Ascending aorta (tissue), 2 donors: Measurements from ENCODE around the gene SLC1A1. TPM values are rescaled to one million over a fixed set of nuclear protein-coding genes. Genes with fewer than 3 reads are reported as not detected.

ENCODE experiments used
- DNase-seq, 2 donors: peaks; one replicate each; pipeline ENCODE4 v3.0.0-alpha.2; 2019; ENCODE audit warnings: low spot score in 2 of 2
- H3K27ac ChIP-seq, 2 donors: fragments of 200-600 bp; sonication (generic); one replicate each; pipeline ENCODE4 v1.5.1; 2016 to 2017; ENCODE audit warnings: mild to moderate bottlenecking in 1 of 2
- H3K27me3 ChIP-seq: fragments of 200-600 bp; sonication (generic); one replicate; pipeline ENCODE4 v1.5.1; 2017
- H3K36me3 ChIP-seq, 2 donors: fragments of 200-600 bp; sonication (generic); one replicate each; pipeline ENCODE4 v1.5.1; 2016
- H3K4me1 ChIP-seq, 2 donors: fragments of 200-600 bp; sonication (generic); one replicate each; pipeline ENCODE4 v1.5.1; 2016 to 2017; ENCODE audit warnings: mild to moderate bottlenecking in 1 of 2
- H3K4me3 ChIP-seq, 2 donors: fragments of 200-600 bp; sonication (generic); one replicate each; pipeline ENCODE4 v1.5.1; 2016 to 2017; ENCODE audit warnings: mild to moderate bottlenecking in 1 of 2
- H3K9me3 ChIP-seq, 2 donors: fragments of 200-600 bp; sonication (generic); one replicate each; pipeline ENCODE4 v1.5.1; 2016
- intact Hi-C: fragments of 100-400 bp; cut with DNase I; formaldehyde crosslinking; loops from one replicate; pipeline ENCODE4 v1.15.1; 2023
- total RNA-seq: library from RNA; depleted of rRNA; stranded (reverse); fragments of >200 nt; gene quantifications from one replicate; pipeline ENCODE4 v1.1.0, GENCODE V29; 2016
- TF ChIP-seq, protein P1 (sequence below), 3 experiments: fragments of 200-600 bp in 2 of 3; fragments of 450-650 bp in 1 of 3; sonication (generic) in 2 of 3; IDR thresholded peaks; one replicate each; pipeline ENCODE4 v1.5.1; 2016 to 2019; ENCODE audit warnings: antibody characterized with exemption in 3 of 3, mild to moderate bottlenecking in 1 of 3, moderate library complexity in 1 of 3

The SLC1A1 gene
- total RNA-seq, 1 donor from 2014 or later, result 6.5 TPM

DNA sequence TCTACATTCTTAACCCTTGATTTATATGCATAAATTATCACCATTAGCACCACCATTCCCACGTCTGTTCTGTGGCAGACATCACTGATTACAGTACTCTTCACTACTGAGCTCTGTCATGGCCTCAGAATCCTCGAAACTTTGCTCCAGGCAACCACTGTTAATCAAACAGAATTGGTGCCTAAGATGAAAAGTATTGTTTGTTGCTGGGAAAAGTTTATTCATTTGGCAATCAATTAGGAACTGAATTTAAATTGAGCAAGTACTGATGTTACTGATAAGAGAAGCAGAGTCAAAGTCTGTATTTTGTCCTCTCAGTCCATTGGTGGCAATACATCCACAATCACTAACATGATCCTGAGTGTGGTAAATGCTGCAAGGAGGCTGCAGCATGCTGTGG is 12.8 kb downstream of the SLC1A1 start:
- H3K4me1 ChIP-seq, result no peaks in the 10 kb centered on the region
- intact Hi-C loops, result no loop called here

DNA sequence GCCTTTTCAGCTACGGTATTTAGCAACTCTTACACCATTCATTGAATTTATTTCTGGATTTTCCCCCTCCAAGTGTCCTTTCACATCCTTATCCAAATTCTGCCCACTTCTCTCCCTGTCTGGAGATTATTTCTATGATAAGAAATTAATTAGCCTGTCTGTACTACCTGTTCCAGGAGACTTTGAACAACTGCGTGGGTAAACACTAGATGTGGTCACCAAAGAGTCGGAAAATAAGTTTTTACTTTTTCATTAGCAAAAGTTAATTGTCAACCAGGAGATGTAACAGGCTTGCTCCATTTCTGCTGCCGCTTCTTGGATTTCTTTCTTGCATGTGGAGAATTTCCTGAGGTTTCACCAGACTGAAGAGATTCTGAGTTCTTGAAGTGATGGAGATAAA is 14.0 kb downstream of the SLC1A1 start:
- H3K9me3 ChIP-seq, result no peaks in the 10 kb centered on the region
- H3K36me3 ChIP-seq, result no peaks in the 10 kb centered on the region
- no peaks in the 10 kb centered on the region for H3K27me3 ChIP-seq
- no peak overlapping the region for H3K27ac ChIP-seq
- intact Hi-C loops, result no loop called here
- no peak overlapping the region for H3K4me3 ChIP-seq
- TF ChIP-seq, protein P1, sequence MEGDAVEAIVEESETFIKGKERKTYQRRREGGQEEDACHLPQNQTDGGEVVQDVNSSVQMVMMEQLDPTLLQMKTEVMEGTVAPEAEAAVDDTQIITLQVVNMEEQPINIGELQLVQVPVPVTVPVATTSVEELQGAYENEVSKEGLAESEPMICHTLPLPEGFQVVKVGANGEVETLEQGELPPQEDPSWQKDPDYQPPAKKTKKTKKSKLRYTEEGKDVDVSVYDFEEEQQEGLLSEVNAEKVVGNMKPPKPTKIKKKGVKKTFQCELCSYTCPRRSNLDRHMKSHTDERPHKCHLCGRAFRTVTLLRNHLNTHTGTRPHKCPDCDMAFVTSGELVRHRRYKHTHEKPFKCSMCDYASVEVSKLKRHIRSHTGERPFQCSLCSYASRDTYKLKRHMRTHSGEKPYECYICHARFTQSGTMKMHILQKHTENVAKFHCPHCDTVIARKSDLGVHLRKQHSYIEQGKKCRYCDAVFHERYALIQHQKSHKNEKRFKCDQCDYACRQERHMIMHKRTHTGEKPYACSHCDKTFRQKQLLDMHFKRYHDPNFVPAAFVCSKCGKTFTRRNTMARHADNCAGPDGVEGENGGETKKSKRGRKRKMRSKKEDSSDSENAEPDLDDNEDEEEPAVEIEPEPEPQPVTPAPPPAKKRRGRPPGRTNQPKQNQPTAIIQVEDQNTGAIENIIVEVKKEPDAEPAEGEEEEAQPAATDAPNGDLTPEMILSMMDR (IDR thresholded peaks at IDR 0.05), result no peak
- no peaks in the 10 kb centered on the region for H3K4me1 ChIP-seq
- DNase-seq, result no peak

More for the DNA sequence above, 12.8 kb downstream of the SLC1A1 start:
- Histone ChIP-seq H3K36me3 (no peaks in the 10 kb centered on the region), H3K27ac (no peak overlapping the region), H3K4me3 (no peak overlapping the region), H3K9me3 (no peaks in the 10 kb centered on the region), H3K27me3 (no peaks in the 10 kb centered on the region)
- no peak for DNase-seq
- TF ChIP-seq, protein P1 (IDR thresholded peaks at IDR 0.05), result no peak

DNA sequence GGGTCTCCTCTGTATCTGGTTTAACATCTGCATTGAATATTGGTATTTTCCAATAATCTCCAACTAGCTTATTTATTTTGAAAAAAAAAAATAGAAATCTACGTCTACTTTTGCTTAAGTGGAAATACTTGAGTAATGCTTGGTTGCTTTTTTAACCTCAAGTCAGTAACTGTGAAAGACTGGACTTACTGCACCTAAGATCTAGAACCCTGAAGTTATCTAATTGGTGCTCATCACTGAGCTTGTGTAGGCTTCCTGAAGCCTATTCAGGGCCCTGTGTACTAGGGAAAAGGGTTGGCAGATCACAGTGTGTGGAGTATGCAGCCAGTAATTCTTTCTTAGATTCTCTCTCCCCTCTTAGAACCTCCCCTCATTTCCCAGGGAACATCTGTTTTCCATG is 16.2 kb downstream of the SLC1A1 start:
- H3K27me3 ChIP-seq, result no peaks in the 10 kb centered on the region
- no peak for DNase-seq
- H3K4me3 ChIP-seq, result no peak overlapping the region
- H3K4me1 ChIP-seq, result no peaks in the 10 kb centered on the region
- TF ChIP-seq, protein P1 (IDR thresholded peaks at IDR 0.05), result no peak
- H3K36me3 ChIP-seq, result no peaks in the 10 kb centered on the region
- intact Hi-C loops, result no loop called here
- H3K9me3 ChIP-seq, result no peaks in the 10 kb centered on the region
- no peak overlapping the region for H3K27ac ChIP-seq

DNA sequence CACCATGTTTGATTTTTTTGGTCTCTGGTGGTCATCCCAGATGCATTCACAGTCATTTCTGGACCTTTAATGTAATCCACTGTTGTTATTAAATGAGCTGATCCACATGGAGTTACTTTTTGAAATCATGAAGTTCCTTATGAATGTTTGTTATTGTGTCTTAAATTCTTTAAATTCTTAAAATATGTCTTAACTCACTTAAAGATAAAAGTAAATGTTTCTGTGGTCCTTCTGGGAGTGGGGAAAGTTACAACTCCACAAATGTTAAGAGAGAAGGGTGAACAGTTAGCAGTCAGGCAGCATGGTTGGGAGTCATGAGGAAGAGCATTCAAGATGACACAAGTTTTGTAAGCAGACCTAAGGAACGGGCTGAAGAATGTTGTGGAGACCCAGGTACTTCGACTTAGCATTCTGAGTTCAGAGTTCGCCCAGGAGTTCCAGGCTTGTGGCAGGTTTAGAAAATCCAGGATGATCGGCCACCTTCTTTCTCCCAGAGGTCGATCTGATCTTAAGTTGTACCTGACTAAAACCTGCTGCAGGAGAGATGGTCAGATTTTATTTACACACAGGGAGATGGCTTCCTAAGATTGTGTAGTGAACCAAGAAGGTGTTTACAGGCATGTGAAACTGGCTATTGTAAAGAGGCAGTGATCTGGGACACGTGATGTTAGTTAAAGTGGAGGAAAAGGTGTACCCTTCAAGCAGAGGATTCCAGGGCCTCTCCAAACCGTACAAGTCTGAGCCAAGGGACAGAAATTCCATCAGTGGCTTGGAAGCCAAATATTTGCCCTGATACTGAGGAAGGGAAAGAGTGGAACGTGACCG is 17.2 kb downstream of the SLC1A1 start:
- Histone ChIP-seq H3K27me3 (no peaks in the 10 kb centered on the region), H3K4me1 (no peaks in the 10 kb centered on the region), H3K9me3 (no peaks in the 10 kb centered on the region), H3K36me3 (no peaks in the 10 kb centered on the region), H3K27ac (no peak overlapping the region), H3K4me3 (no peak overlapping the region)
- TF ChIP-seq, protein P1 (IDR thresholded peaks at IDR 0.05), result no peak
- no peak for DNase-seq
- intact Hi-C loops, result no loop called here

DNA sequence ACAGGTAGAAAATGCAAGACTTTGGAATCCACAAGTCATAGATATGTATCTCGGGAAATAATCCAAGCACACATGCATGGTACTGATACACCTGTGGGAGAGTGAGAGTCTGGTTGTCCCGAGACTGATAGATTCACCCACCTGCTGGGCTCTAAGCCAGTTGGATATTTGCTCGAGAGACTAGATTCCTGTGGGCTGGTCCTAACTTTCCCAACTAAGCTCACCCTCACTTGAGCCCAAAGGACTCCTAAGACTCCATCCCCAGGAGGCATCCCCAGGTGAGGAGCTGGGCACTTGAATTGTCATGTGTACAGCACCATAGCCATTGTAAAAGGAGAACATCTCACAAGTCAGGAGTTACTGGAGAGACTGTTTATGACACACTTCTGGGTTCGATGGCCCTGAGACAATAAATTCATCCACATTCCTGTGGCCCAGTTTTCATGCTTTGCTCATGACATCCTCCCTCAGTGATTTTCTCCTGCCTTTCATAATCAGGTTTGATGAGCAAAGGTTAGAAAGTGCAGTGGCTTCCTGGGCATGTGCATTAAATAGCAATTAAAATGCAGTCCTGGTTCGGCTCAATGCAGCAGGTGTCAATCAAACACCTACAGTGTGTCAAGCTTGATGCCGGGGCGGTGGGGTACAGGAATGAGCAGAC is 18.1 kb downstream of the SLC1A1 start:
- Histone ChIP-seq H3K36me3 (no peaks in the 10 kb centered on the region), H3K27ac (no peak overlapping the region), H3K9me3 (no peaks in the 10 kb centered on the region), H3K27me3 (no peaks in the 10 kb centered on the region), H3K4me3 (no peak overlapping the region), H3K4me1 (no peaks in the 10 kb centered on the region)
- TF ChIP-seq, protein P1 (IDR thresholded peaks at IDR 0.05), result no peak
- intact Hi-C loops, result no loop called here
- DNase-seq, result no peak
